ENCODE measurements around the gene KCNMA1.

Gene KCNMA1

DNA sequence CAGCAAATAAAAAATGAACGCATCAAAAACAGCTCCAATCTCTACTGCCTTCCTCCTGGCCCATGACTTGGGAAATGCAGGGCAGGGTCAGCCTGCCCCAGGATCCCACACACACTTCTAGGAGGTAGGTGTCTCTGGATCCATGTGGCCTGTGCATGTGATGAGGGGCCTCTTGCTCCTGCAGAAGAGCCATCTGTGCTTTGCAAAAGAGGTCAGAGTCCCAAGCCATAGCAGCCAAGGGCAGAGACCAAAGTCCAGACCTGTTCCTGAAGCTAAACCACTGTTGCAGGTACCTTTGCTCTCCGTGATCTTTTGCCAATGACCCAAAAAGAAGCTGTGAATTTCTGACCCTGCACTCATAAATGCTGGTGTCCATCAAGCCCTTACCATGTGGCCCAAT lies 57.1 kb downstream of the KCNMA1 start:
- no peak for TF ChIP-seq CTCF (IDR thresholded peaks at IDR 0.05; ENCODE audit: insufficient read depth, low read depth, low read length, missing control alignments)
- no peak overlapping the region for H3K4me3 ChIP-seq (ENCODE audit: low read depth, low read length)
- DNase-seq (ENCODE audit: low read depth), result no peak

- no peak for DNase-seq (ENCODE audit: low read depth)
- no peak overlapping the region for H3K4me3 ChIP-seq (ENCODE audit: low read depth, low read length)
- TF ChIP-seq CTCF (IDR thresholded peaks at IDR 0.05; ENCODE audit: insufficient read depth, low read depth, low read length, missing control alignments), result no peak
These were observed 58.9 kb downstream of the KCNMA1 start for GRCh38 chr10:77578583-77579227.

DNA sequence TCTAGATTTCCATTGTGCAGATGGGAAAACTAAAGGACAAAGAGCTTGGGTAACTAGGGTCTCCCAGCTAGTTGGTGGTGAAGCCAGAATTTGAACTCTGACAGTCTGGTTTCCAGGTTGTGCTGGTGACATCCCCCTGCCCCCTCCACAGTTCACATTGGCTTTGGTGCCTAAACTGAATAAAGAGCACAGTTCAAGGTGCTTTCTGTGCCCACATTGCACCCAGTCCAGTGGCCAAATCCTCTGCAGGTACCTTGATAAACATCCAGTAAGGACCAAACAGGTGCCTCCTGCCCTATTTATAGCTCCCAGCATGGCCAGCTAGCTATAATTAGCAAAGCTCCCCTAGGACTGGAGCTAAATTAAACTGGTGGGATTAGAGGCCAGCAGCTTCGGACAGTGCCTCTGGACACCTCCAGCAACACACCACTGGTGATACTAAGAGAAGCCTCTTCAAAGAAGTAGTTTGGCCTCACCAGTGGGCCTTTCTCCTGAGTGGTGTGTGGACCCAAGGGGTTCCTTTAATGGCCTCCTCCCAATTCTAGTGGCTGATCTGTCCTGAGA lies 59.9 kb downstream of the KCNMA1 start:
- TF ChIP-seq CTCF (IDR thresholded peaks at IDR 0.05; ENCODE audit: insufficient read depth, low read depth, low read length, missing control alignments), result no peak
- H3K4me3 ChIP-seq (ENCODE audit: low read depth, low read length), result no peak overlapping the region
- DNase-seq (ENCODE audit: low read depth), result no peak

DNA sequence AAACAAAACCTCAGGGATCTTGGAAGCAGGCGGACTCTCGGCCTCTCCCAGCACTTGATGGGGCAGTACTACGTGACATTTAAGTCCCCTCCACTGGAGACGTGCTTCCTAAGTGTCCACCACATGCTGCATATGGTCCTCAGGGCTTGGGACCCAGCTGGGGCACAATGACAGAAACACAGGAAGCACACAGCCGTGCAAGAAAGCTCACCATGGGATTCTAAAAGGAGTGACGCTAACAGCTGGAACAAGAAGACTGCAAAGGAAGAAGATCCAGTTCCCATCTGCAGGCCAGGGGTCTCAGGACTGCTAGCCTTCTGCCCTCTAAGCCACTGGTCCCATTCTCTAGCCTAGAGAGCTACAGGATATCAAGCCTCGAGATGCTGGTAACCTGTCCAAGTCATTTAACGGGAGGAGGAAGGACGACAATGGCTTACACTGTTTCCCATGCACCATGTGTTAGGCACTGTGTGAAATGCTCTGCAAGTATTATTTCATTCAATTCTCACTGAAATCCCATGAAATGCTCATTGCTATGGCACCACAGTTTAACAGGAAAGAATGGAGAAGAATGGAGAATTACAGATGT lies 61.1 kb downstream of the KCNMA1 start:
- TF ChIP-seq CTCF (IDR thresholded peaks at IDR 0.05; ENCODE audit: insufficient read depth, low read depth, low read length, missing control alignments), result no peak
- no peak for DNase-seq (ENCODE audit: low read depth)
- no peak overlapping the region for H3K4me3 ChIP-seq (ENCODE audit: low read depth, low read length)

- no peak overlapping the region for H3K4me3 ChIP-seq (ENCODE audit: low read depth, low read length)
- no peak for TF ChIP-seq CTCF (IDR thresholded peaks at IDR 0.05; ENCODE audit: insufficient read depth, low read depth, low read length, missing control alignments)
- no peak for DNase-seq (ENCODE audit: low read depth)
These were observed 61.6 kb downstream of the KCNMA1 start for GRCh38 chr10:77576007-77576367.

DNA sequence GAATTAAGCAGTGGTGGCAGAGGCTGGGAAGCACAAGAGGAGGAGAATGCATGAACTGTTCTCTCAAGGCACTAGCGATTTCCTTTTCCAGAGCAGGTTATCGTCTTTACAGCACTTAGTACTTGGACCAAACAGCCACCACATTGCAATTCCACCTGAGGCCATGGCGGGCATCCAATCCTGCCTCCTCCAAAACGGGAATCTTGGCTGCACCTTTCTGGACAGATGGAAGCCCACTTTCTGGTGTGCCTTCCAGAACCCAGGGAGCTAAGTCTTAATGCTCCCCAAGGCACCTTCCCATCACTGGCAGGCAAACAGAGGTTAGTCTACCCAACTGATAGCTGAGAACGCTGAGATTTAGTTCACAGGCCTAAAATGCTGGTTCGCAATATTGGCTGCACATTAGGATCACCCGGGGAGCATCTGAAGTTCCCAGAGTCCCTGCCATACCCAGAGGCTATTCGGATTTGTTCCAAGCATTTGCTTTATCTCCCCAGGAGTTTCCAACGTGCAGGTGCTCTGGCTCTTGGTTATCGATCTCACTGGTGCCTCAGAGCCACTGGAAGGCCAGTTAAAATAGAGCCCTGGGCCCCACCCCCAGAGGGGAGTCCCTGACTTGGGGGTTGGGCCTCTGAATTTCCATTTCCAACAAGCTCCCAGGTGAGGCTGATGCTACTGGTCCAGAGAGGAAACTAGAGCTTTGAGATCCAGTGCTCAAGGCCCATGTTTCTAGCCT lies 62.2 kb downstream of the KCNMA1 start:
- H3K4me3 ChIP-seq (ENCODE audit: low read depth, low read length), result no peak overlapping the region
- no peak for TF ChIP-seq CTCF (IDR thresholded peaks at IDR 0.05; ENCODE audit: insufficient read depth, low read depth, low read length, missing control alignments)
- no peak for DNase-seq (ENCODE audit: low read depth)

Measured in GM12865 (cell line).